Endothelial cell of hepatic sinusoid (primary cell): ENCODE measurements around the gene SMARCA4.
"Not testable (repeated sequence)": the region's sequence is repeated elsewhere in the genome, so short reads cannot be mapped to it uniquely, and the experiment has no call there.

Experiments used
- in situ Hi-C: cut with HindIII; loops from 2 replicates; pipeline ENCODE4 v1.10.0; 2017; ENCODE audit warnings: low sequenced_read_pairs

The SMARCA4 gene

GRCh38 chr19:11058246-11059030 is 97.6 kb downstream of the SMARCA4 start:
- in situ Hi-C loops: no loop called here

- in situ Hi-C loops: loop anchor here (5.0 kb wide), 3 partner anchors 32 to 182 kb away; no protein-coding TSS in a partner anchor
These were observed 98.9 kb downstream of the SMARCA4 start for GRCh38 chr19:11059511-11060358.

- in situ Hi-C loops: loop anchor here (5.0 kb wide), 3 partner anchors 35 to 185 kb away; no protein-coding TSS in a partner anchor
These were observed 101.1 kb downstream of the SMARCA4 start for GRCh38 chr19:11061952-11062351.

- in situ Hi-C loops: loop anchor here (5.0 kb wide), 3 partner anchors 36 to 186 kb away; no protein-coding TSS in a partner anchor
These were observed 102.6 kb downstream of the SMARCA4 start for GRCh38 chr19:11063434-11063833.

- in situ Hi-C loops: loop anchor here (5.0 kb wide), 3 partner anchors 38 to 188 kb away; no protein-coding TSS in a partner anchor
These were observed 104.0 kb downstream of the SMARCA4 start for GRCh38 chr19:11064831-11065303.

GRCh38 chr19:11066326-11066725 is 105.5 kb downstream of the SMARCA4 start:
- in situ Hi-C loops: no loop called here

- in situ Hi-C loops: no loop called here
These were observed 106.7 kb downstream of the SMARCA4 start for GRCh38 chr19:11067356-11068113.

- in situ Hi-C loops: no loop called here
These were observed 108.7 kb downstream of the SMARCA4 start for GRCh38 chr19:11069561-11069960.

GRCh38 chr19:11070123-11070522 is 109.3 kb downstream of the SMARCA4 start:
- in situ Hi-C loops: no loop called here

GRCh38 chr19:11073568-11073967 is 112.7 kb downstream of the SMARCA4 start:
- in situ Hi-C loops: no loop called here

- in situ Hi-C loops: not testable (repeated sequence)
These were observed 116.0 kb downstream of the SMARCA4 start for GRCh38 chr19:11076792-11077191.

- in situ Hi-C loops: no loop called here
These were observed 118.1 kb downstream of the SMARCA4 start for GRCh38 chr19:11078893-11079292.

GRCh38 chr19:11079999-11080398 is 119.2 kb downstream of the SMARCA4 start:
- in situ Hi-C loops: loop anchor here (10.0 kb wide), 1 partner anchor 55 kb away; no protein-coding TSS in a partner anchor

GRCh38 chr19:11087870-11088505 is 127.2 kb downstream of the SMARCA4 start:
- in situ Hi-C loops: loop anchor here (10.0 kb wide), 1 partner anchor 63 kb away; no protein-coding TSS in a partner anchor

GRCh38 chr19:11088506-11089253 is 127.8 kb downstream of the SMARCA4 start:
- in situ Hi-C loops: loop anchor here (10.0 kb wide), 1 partner anchor 64 kb away; no protein-coding TSS in a partner anchor

GRCh38 chr19:11089254-11090013 is 128.6 kb downstream of the SMARCA4 start, which contains the start of gene LDLR:
TSS of gene LDLR (plus strand) at chr19:11089463. CDS start at chr19:11089549, 86 bp downstream.
- in situ Hi-C loops: loop anchor here (10.0 kb wide), 1 partner anchor 65 kb away; no protein-coding TSS in a partner anchor

GRCh38 chr19:11090014-11090263 is 129.1 kb downstream of the SMARCA4 start:
- in situ Hi-C loops: not testable (repeated sequence)

- in situ Hi-C loops: no loop called here
These were observed 129.6 kb downstream of the SMARCA4 start for GRCh38 chr19:11090264-11090996.
